HCT116 (cell line): ENCODE data around the gene PITPNM1. TPM values are rescaled to one million over a fixed set of nuclear protein-coding genes. Genes with fewer than 3 reads are reported as not detected.

Experiments used
- ATAC-seq: fragments of 200-7000 bp; cut with Tn5 transposase; 2 replicates; pipeline ENCODE4 v1.9.1; 2020; ENCODE audit warnings: mild to moderate bottlenecking, moderate library complexity
- BruUV-seq: library from RNA; stranded (reverse); fragments of 400-500 nt; replicated peaks from 2 replicates; lab custom pipeline; 2021; lab: Mats Ljungman, UMichigan
- CTCF ChIA-PET: fragments of 300-600 bp; sonication (Branson Sonifier 250); formaldehyde crosslinking; loops from one replicate; lab custom pipeline; 2021; ENCODE audit warnings: antibody characterized with exemption; lab: Charles Lee
- POLR2A ChIA-PET: fragments of 300-600, 350-600 bp; sonication (Branson Sonifier 250); formaldehyde crosslinking; loops from one replicate; lab custom pipeline; 2021; ENCODE audit warnings: antibody characterized with exemption; lab: Charles Lee
- RAD21 ChIA-PET, 2 experiments: fragments of 300-600 bp; sonication (Branson Sonifier 250); formaldehyde crosslinking; loops; one replicate each; lab custom pipeline; 2023; ENCODE audit warnings: low total read pairs in 2 of 2; ENCODE audit not compliant: uncharacterized antibody in 2 of 2, unreplicated experiment in 2 of 2, low non-redundant PET in 1 of 2; lab: Charles Lee
- DNase-seq: peaks from one replicate; pipeline ENCODE4 v3.0.0-alpha.2; 2010; ENCODE audit warnings: low read depth, low spot score
- H2AFZ ChIP-seq: fragments of 200-600 bp; shearing (Covaris generic), sonication (generic); 2 replicates; pipeline ENCODE4 v1.6.1; 2017; ENCODE audit warnings: low read depth, mixed run types, mixed read lengths, antibody characterized with exemption, low read length; ENCODE audit not compliant: poor library complexity, severe bottlenecking
- H3K27ac ChIP-seq: 2 replicates; pipeline ENCODE4 v1.5.1; 2012; ENCODE audit warnings: low read depth, low read length
- H3K27me3 ChIP-seq: fragments of 200-600 bp; sonication (generic); 2 replicates; pipeline ENCODE4 v1.6.1; 2016; ENCODE audit warnings: mixed run types, low read length, mixed read lengths; ENCODE audit not compliant: insufficient read depth
- H3K36me3 ChIP-seq, 2 experiments: fragments of 200-500 bp in 1 of 2; fragments of 200-600 bp in 1 of 2; sonication (Bioruptor generic) in 1 of 2; sonication (generic) in 1 of 2; 2 replicates each; pipeline versions ENCODE4 v1.5.1 to v1.6.1; 2014 to 2016; ENCODE audit warnings: low read length in 2 of 2, inconsistent platforms in 1 of 2, mixed read lengths in 1 of 2, mixed run types in 1 of 2; ENCODE audit not compliant: insufficient read depth in 2 of 2, control insufficient read depth in 1 of 2
- H3K4me1 ChIP-seq, 2 experiments: fragments of 200-600 bp in 1 of 2; sonication (generic) in 1 of 2; 2 replicates each; pipeline versions ENCODE4 v1.5.1 to v1.6.1; 2012 to 2017; ENCODE audit warnings: low read length in 2 of 2, inconsistent platforms in 1 of 2, mild to moderate bottlenecking in 1 of 2, mixed read lengths in 1 of 2, mixed run types in 1 of 2, moderate library complexity in 1 of 2; ENCODE audit not compliant: insufficient read depth in 2 of 2, control insufficient read depth in 1 of 2
- H3K4me2 ChIP-seq: fragments of 200-600 bp; sonication (generic); 2 replicates; pipeline ENCODE4 v1.6.1; 2017; ENCODE audit warnings: mixed run types, low read length, mixed read lengths
- H3K4me3 ChIP-seq, 2 experiments: fragments of 200-600 bp in 1 of 2; sonication (generic) in 1 of 2; replicated peaks in 1 of 2; 2 replicates each; pipeline ENCODE4 v1.5.1; 2011 to 2016; ENCODE audit warnings: low read length in 2 of 2, control low read depth in 1 of 2, low read depth in 1 of 2, mild to moderate bottlenecking in 1 of 2, mixed read lengths in 1 of 2, mixed run types in 1 of 2
- H3K79me2 ChIP-seq: fragments of 200-600 bp; sonication (generic); 2 replicates; pipeline ENCODE4 v1.6.1; 2017; ENCODE audit warnings: mild to moderate bottlenecking, mixed run types, low read length, moderate library complexity, mixed read lengths; ENCODE audit not compliant: insufficient read depth
- H3K9ac ChIP-seq: fragments of 200-600 bp; sonication (generic); 2 replicates; pipeline ENCODE4 v1.6.1; 2016; ENCODE audit warnings: low read length, mixed read lengths
- H3K9me2 ChIP-seq: fragments of 200-600 bp; sonication (generic), shearing (Covaris generic); 2 replicates; pipeline ENCODE4 v1.6.1; 2017; ENCODE audit warnings: mixed run types, mild to moderate bottlenecking, moderate library complexity; ENCODE audit not compliant: insufficient read depth
- H3K9me3 ChIP-seq, 2 experiments: fragments of 200-500 bp in 1 of 2; fragments of 200-600 bp in 1 of 2; sonication (Bioruptor generic) in 1 of 2; sonication (generic) in 1 of 2; 2 replicates each; pipeline ENCODE4 v1.6.1; 2014 to 2017; ENCODE audit warnings: low read length in 2 of 2, mixed read lengths in 2 of 2, inconsistent platforms in 1 of 2, low read depth in 1 of 2, mild to moderate bottlenecking in 1 of 2, mixed run types in 1 of 2, moderate library complexity in 1 of 2; ENCODE audit not compliant: control insufficient read depth in 1 of 2, insufficient read depth in 1 of 2
- H4K20me1 ChIP-seq: fragments of 200-600 bp; sonication (generic), shearing (Covaris generic); 2 replicates; pipeline ENCODE4 v1.6.1; 2017; ENCODE audit warnings: mixed run types, mild to moderate bottlenecking, moderate library complexity; ENCODE audit not compliant: insufficient read depth
- EGR1 ChIP-seq: IDR thresholded peaks from 2 replicates; pipeline ENCODE4 v1.6.1; 2012; ENCODE audit warnings: low read depth
- EZH2 ChIP-seq: fragments of 200-600 bp; sonication (generic); IDR thresholded peaks from 2 replicates; pipeline ENCODE4 v1.6.1; 2017; ENCODE audit warnings: antibody characterized with exemption, mixed run types
- FOSL1 ChIP-seq: IDR thresholded peaks from 2 replicates; pipeline ENCODE4 v1.6.1; 2012; ENCODE audit warnings: low read depth
- JUND ChIP-seq: IDR thresholded peaks from 2 replicates; pipeline ENCODE4 v1.6.1; 2012
- POLR2AphosphoS5 ChIP-seq: IDR thresholded peaks from 2 replicates; pipeline ENCODE4 v1.6.1; 2011; ENCODE audit warnings: mild to moderate bottlenecking, low read depth, low read length, moderate library complexity
- RAD21 ChIP-seq: IDR thresholded peaks from 2 replicates; pipeline ENCODE4 v1.6.1; 2012; ENCODE audit warnings: low read depth, mild to moderate bottlenecking
- SRF ChIP-seq: IDR thresholded peaks from 2 replicates; pipeline ENCODE4 v1.6.1; 2012; ENCODE audit warnings: low read depth
- TCF7L2 ChIP-seq: IDR thresholded peaks from 2 replicates; pipeline ENCODE4 v1.7.0; 2011; ENCODE audit warnings: borderline replicate concordance, inconsistent platforms; ENCODE audit not compliant: insufficient read depth, insufficient read length; ENCODE audit errors: extremely low read depth
- YY1 ChIP-seq: IDR thresholded peaks from 2 replicates; pipeline ENCODE4 v1.6.1; 2011; ENCODE audit warnings: low read length, low read depth, moderate library complexity, mild to moderate bottlenecking; ENCODE audit not compliant: insufficient replicate concordance; ENCODE audit errors: extremely low read depth
- ZFX ChIP-seq: fragments of 450-650 bp; IDR thresholded peaks from 2 replicates; pipeline ENCODE4 v1.6.1; 2017
- ZNF274 ChIP-seq: fragments of 200-500 bp; sonication (Bioruptor generic); IDR thresholded peaks from 2 replicates; pipeline ENCODE4 v1.6.1; 2014; ENCODE audit warnings: mild to moderate bottlenecking, low read depth, low read length, inconsistent platforms
- intact Hi-C: fragments of 100-400 bp; cut with micrococcal nuclease; formaldehyde crosslinking; loops from 2 replicates; pipeline ENCODE4 v1.10.0; 2022
- total RNA-seq: library from RNA; stranded (reverse); gene quantifications from one replicate; pipeline ENCODE4 v1.2.1, GENCODE V29; 2021; ENCODE audit not compliant: unreplicated experiment
- TF ChIP-seq, protein P1 (sequence below): IDR thresholded peaks from 2 replicates; pipeline ENCODE4 v1.6.1; 2012; ENCODE audit warnings: low read depth
- TF ChIP-seq, protein P2 (sequence below): IDR thresholded peaks from 2 replicates; pipeline ENCODE4 v1.6.1; 2011; ENCODE audit warnings: mild to moderate bottlenecking, low read length, moderate library complexity; ENCODE audit not compliant: insufficient replicate concordance; ENCODE audit errors: extremely low read depth
- TF ChIP-seq, protein P3 (sequence below): IDR thresholded peaks from 2 replicates; pipeline ENCODE4 v1.6.1; 2012

PITPNM1 gene
- total RNA-seq, 1 experiment from 2014 or later = 79.5 TPM

DNA sequence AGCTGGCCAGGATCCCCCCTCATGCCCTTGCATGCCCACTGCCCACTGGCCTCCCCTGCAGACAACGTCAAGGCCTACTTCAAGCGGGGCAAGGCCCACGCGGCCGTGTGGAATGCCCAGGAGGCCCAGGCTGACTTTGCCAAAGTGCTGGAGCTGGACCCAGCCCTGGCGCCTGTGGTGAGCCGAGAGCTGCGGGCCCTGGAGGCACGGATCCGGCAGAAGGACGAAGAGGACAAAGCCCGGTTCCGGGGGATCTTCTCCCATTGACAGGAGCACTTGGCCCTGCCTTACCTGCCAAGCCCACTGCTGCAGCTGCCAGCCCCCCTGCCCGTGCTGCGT lies 14.5 kb downstream of the PITPNM1 start:
- Histone ChIP-seq H3K79me2 (no peaks in the 10 kb centered on the region), H3K27ac (no peak overlapping the region), H3K4me3 (no peak overlapping the region), H3K9me3 (no peaks in the 10 kb centered on the region), H2AFZ (no peak overlapping the region), H3K9ac (no peak overlapping the region), H3K4me2 (no peak overlapping the region), H4K20me1 (no peaks in the 10 kb centered on the region), H3K4me1 (peaks cover 7 to 11% of the 10 kb centered on the region in 2 experiments; a peak in 3 of 4 replicates), H3K36me3 (peaks cover 0 to under 1% of the 10 kb centered on the region in 2 experiments; a peak in 2 of 4 replicates), H3K9me2 (no peaks in the 10 kb centered on the region), H3K27me3 (no peaks in the 10 kb centered on the region)
- TF ChIP-seq YY1 = no peak
- TF ChIP-seq POLR2AphosphoS5 = 0 out of 2 replicates have a peak, but pooled peaks have one; percentile 17
- no TSS peak for BruUV-seq
- no peak for DNase-seq
- POLR2A ChIA-PET = no interaction called here
- CTCF ChIA-PET = no interaction called here
- ATAC-seq = no peak
- intact Hi-C loops = no loop called here
- RAD21 ChIA-PET = no interaction called here

DNA sequence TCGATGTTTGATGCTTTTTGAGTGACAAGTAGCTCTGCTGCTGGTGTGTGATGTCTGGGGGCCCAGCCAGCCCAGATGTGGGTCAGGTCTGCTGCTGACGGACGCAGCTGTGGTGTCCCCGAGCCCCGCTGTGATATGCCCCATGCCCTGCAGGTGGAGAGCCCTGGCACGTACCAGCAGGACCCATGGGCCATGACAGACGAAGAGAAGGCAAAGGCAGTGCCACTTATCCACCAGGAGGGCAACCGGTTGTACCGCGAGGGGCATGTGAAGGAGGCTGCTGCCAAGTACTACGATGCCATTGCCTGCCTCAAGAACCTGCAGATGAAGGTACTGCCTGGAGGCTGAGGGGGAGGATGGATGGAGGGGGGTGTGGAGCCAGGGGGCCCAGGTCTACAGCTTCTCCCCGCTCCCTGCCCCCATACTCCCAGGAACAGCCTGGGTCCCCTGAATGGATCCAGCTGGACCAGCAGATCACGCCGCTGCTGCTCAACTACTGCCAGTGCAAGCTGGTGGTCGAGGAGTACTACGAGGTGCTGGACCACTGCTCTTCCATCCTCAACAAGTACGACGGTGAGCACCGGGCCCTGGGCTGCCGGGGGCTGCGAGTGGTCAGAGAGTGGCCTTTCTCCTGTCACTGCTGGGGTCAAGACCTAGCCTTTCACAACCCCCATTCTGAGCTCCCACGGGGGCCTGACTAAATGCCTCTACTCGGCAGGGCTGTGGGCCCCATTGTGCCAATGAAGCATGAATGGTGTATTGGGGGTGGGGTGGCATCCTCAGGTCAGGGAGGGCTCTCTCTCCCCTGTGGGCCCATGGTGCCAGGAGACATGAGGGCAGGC lies 15.1 kb downstream of the PITPNM1 start:
- Histone ChIP-seq H3K4me1 (peaks cover 7 to 13% of the 10 kb centered on the region in 2 experiments; a peak in 3 of 4 replicates), H3K4me2 (no peak overlapping the region), H3K9me3 (no peaks in the 10 kb centered on the region), H3K79me2 (no peaks in the 10 kb centered on the region), H3K36me3 (no peaks in the 10 kb centered on the region; a peak in 2 of 4 replicates), H3K9me2 (no peaks in the 10 kb centered on the region), H3K9ac (no peak overlapping the region), H4K20me1 (no peaks in the 10 kb centered on the region), H3K27me3 (no peaks in the 10 kb centered on the region), H3K27ac (no peak overlapping the region), H3K4me3 (no peak overlapping the region), H2AFZ (no peak overlapping the region)
- no peak for DNase-seq
- CTCF ChIA-PET = no interaction called here
- intact Hi-C loops = no loop called here
- ATAC-seq = no peak
- POLR2A ChIA-PET = no interaction called here
- RAD21 ChIA-PET = no interaction called here
- BruUV-seq = TSS peak; percentile 54
- TF ChIP-seq JUND (no peak), FOSL1 (no peak), TCF7L2 (no peak), SRF (no peak), ZFX (no peak), RAD21 (no peak), EZH2 (no peak), ZNF274 (no peak), EGR1 (no peak)
- TF ChIP-seq, protein P1, sequence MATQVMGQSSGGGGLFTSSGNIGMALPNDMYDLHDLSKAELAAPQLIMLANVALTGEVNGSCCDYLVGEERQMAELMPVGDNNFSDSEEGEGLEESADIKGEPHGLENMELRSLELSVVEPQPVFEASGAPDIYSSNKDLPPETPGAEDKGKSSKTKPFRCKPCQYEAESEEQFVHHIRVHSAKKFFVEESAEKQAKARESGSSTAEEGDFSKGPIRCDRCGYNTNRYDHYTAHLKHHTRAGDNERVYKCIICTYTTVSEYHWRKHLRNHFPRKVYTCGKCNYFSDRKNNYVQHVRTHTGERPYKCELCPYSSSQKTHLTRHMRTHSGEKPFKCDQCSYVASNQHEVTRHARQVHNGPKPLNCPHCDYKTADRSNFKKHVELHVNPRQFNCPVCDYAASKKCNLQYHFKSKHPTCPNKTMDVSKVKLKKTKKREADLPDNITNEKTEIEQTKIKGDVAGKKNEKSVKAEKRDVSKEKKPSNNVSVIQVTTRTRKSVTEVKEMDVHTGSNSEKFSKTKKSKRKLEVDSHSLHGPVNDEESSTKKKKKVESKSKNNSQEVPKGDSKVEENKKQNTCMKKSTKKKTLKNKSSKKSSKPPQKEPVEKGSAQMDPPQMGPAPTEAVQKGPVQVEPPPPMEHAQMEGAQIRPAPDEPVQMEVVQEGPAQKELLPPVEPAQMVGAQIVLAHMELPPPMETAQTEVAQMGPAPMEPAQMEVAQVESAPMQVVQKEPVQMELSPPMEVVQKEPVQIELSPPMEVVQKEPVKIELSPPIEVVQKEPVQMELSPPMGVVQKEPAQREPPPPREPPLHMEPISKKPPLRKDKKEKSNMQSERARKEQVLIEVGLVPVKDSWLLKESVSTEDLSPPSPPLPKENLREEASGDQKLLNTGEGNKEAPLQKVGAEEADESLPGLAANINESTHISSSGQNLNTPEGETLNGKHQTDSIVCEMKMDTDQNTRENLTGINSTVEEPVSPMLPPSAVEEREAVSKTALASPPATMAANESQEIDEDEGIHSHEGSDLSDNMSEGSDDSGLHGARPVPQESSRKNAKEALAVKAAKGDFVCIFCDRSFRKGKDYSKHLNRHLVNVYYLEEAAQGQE = no peak
- TF ChIP-seq, protein P2, sequence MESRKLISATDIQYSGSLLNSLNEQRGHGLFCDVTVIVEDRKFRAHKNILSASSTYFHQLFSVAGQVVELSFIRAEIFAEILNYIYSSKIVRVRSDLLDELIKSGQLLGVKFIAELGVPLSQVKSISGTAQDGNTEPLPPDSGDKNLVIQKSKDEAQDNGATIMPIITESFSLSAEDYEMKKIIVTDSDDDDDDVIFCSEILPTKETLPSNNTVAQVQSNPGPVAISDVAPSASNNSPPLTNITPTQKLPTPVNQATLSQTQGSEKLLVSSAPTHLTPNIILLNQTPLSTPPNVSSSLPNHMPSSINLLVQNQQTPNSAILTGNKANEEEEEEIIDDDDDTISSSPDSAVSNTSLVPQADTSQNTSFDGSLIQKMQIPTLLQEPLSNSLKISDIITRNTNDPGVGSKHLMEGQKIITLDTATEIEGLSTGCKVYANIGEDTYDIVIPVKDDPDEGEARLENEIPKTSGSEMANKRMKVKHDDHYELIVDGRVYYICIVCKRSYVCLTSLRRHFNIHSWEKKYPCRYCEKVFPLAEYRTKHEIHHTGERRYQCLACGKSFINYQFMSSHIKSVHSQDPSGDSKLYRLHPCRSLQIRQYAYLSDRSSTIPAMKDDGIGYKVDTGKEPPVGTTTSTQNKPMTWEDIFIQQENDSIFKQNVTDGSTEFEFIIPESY = no peak
- TF ChIP-seq, protein P3, sequence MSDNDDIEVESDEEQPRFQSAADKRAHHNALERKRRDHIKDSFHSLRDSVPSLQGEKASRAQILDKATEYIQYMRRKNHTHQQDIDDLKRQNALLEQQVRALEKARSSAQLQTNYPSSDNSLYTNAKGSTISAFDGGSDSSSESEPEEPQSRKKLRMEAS = no peak
